HG02840 (cell line): ENCODE measurements around the gene PLCB2.

Experiments used
- ATAC-seq: cut with Tn5 transposase; IDR thresholded peaks from one replicate; pipeline ENCODE4 v1.9.1; 2021; ENCODE audit warnings: mild to moderate bottlenecking, moderate library complexity, moderate number of reproducible peaks; ENCODE audit not compliant: unreplicated experiment, low FRiP score

Gene PLCB2

GRCh38 chr15:40274350-40275274 lies 33.1 kb downstream of the PLCB2 start:
- no peak for ATAC-seq

- no peak for ATAC-seq
Observed at GRCh38 chr15:40273428-40273827, 34.3 kb downstream of the PLCB2 start.

GRCh38 chr15:40272485-40273056 lies 35.2 kb downstream of the PLCB2 start:
- no peak for ATAC-seq

GRCh38 chr15:40271685-40272484 lies 35.9 kb downstream of the PLCB2 start:
- no peak for ATAC-seq

- no peak for ATAC-seq
Observed at GRCh38 chr15:40270246-40270995, 37.3 kb downstream of the PLCB2 start.

- no peak for ATAC-seq
Observed at GRCh38 chr15:40269604-40270003, 38.1 kb downstream of the PLCB2 start.

GRCh38 chr15:40267670-40268069 lies 40.1 kb downstream of the PLCB2 start:
- no peak for ATAC-seq

- no peak for ATAC-seq
Observed at GRCh38 chr15:40266828-40267304, 40.9 kb downstream of the PLCB2 start.

GRCh38 chr15:40265875-40266274 lies 41.9 kb downstream of the PLCB2 start:
- no peak for ATAC-seq

- ATAC-seq: no peak
Observed at GRCh38 chr15:40265355-40265754, 42.4 kb downstream of the PLCB2 start.

GRCh38 chr15:40264321-40265153 lies 43.2 kb downstream of the PLCB2 start:
- ATAC-seq: no peak

GRCh38 chr15:40263024-40263754 lies 44.5 kb downstream of the PLCB2 start:
- ATAC-seq: no peak

GRCh38 chr15:40259021-40259420 lies 48.7 kb downstream of the PLCB2 start:
- ATAC-seq: no peak

- ATAC-seq: no peak
Observed at GRCh38 chr15:40258544-40258943, 49.2 kb downstream of the PLCB2 start.

- no peak for ATAC-seq
Observed at GRCh38 chr15:40257656-40258450, 49.9 kb downstream of the PLCB2 start.

GRCh38 chr15:40256638-40257235 lies 51.0 kb downstream of the PLCB2 start:
- ATAC-seq: no peak

GRCh38 chr15:40255033-40255432 lies 52.7 kb downstream of the PLCB2 start:
- ATAC-seq: no peak

- ATAC-seq: no peak
Observed at GRCh38 chr15:40254452-40254851, 53.3 kb downstream of the PLCB2 start.
